H9 (cell line): ENCODE data around the gene FAM83C. TPM values are rescaled to one million over a fixed set of nuclear protein-coding genes. Genes with fewer than 3 reads are reported as not detected.
A peak's percentile ranks its signal among the peaks of the same experiment; 100 is the strongest.

Experiments
- DNase-seq: peaks from one replicate; pipeline ENCODE4 v3.0.0-alpha.2; 2017
- H2AFZ ChIP-seq: one replicate; pipeline ENCODE4 v1.6.1; 2013; ENCODE audit warnings: mild to moderate bottlenecking, low read length, control low read depth, moderate library complexity
- H2AK5ac ChIP-seq: 2 replicates; pipeline ENCODE4 v1.6.1; 2013; ENCODE audit warnings: low read length, control low read depth, mixed read lengths; ENCODE audit not compliant: insufficient read length
- H2BK120ac ChIP-seq: one replicate; pipeline ENCODE4 v1.6.1; 2013; ENCODE audit warnings: low read depth, mild to moderate bottlenecking, low read length, control low read depth, inconsistent platforms; ENCODE audit not compliant: poor library complexity, severe bottlenecking
- H2BK12ac ChIP-seq: 2 replicates; pipeline ENCODE4 v1.6.1; 2013; ENCODE audit warnings: low read length, control low read depth, mixed read lengths, low read depth; ENCODE audit not compliant: insufficient read length
- H2BK15ac ChIP-seq: 2 replicates; pipeline ENCODE4 v1.6.1; 2013; ENCODE audit warnings: low read depth, low read length, control low read depth
- H2BK20ac ChIP-seq: one replicate; pipeline ENCODE4 v1.6.1; 2013; ENCODE audit warnings: low read depth, mild to moderate bottlenecking, low read length, control low read depth, inconsistent platforms; ENCODE audit not compliant: poor library complexity, severe bottlenecking
- H2BK5ac ChIP-seq: 2 replicates; pipeline ENCODE4 v1.6.1; 2013; ENCODE audit warnings: low read length, control low read depth, mixed read lengths; ENCODE audit not compliant: insufficient read length
- H3K14ac ChIP-seq: 2 replicates; pipeline ENCODE4 v1.6.1; 2013; ENCODE audit warnings: low read length, control low read depth; ENCODE audit not compliant: insufficient read depth
- H3K18ac ChIP-seq: 2 replicates; pipeline ENCODE4 v1.6.1; 2013; ENCODE audit warnings: low read depth, mild to moderate bottlenecking, mixed read lengths, low read length, control low read depth; ENCODE audit not compliant: insufficient read length
- H3K23ac ChIP-seq: 2 replicates; pipeline ENCODE4 v1.6.1; 2013; ENCODE audit warnings: low read length, control low read depth, mixed read lengths, low read depth; ENCODE audit not compliant: insufficient read length
- H3K23me2 ChIP-seq: 2 replicates; pipeline ENCODE4 v1.6.1; 2013; ENCODE audit warnings: low read depth, mild to moderate bottlenecking, mixed read lengths, low read length, control low read depth; ENCODE audit not compliant: insufficient read length, poor library complexity, severe bottlenecking
- H3K27ac ChIP-seq: 2 replicates; pipeline ENCODE4 v1.5.1; 2013; ENCODE audit warnings: low read length, control low read depth, mixed read lengths, low read depth; ENCODE audit not compliant: insufficient read length
- H3K27me3 ChIP-seq: 2 replicates; pipeline ENCODE4 v1.6.1; 2013; ENCODE audit warnings: low read length, control low read depth, inconsistent platforms; ENCODE audit not compliant: insufficient read depth
- H3K4ac ChIP-seq: 2 replicates; pipeline ENCODE4 v1.6.1; 2013; ENCODE audit warnings: low read depth, mild to moderate bottlenecking, control low read depth, inconsistent platforms, low read length, moderate library complexity
- H3K4me1 ChIP-seq: 2 replicates; pipeline ENCODE4 v1.6.1; 2013; ENCODE audit warnings: low read length, control low read depth, inconsistent platforms; ENCODE audit not compliant: insufficient read depth
- H3K4me2 ChIP-seq: 2 replicates; pipeline ENCODE4 v1.6.1; 2013; ENCODE audit warnings: low read length, control low read depth, mixed read lengths; ENCODE audit not compliant: insufficient read length, insufficient read depth
- H3K56ac ChIP-seq: 2 replicates; pipeline ENCODE4 v1.6.1; 2013; ENCODE audit warnings: low read depth, mild to moderate bottlenecking, mixed read lengths, low read length, control low read depth; ENCODE audit not compliant: insufficient read length
- H3K79me1 ChIP-seq: 2 replicates; pipeline ENCODE4 v1.6.1; 2013; ENCODE audit warnings: low read depth, mild to moderate bottlenecking, moderate library complexity, low read length, control low read depth, inconsistent platforms; ENCODE audit not compliant: insufficient read depth, poor library complexity, severe bottlenecking
- H3K79me2 ChIP-seq: 2 replicates; pipeline ENCODE4 v1.6.1; 2013; ENCODE audit warnings: low read length, control low read depth, inconsistent platforms; ENCODE audit not compliant: insufficient read depth
- H3K9ac ChIP-seq: 2 replicates; pipeline ENCODE4 v1.6.1; 2013; ENCODE audit warnings: low read length, control low read depth, mixed read lengths; ENCODE audit not compliant: insufficient read length; ENCODE audit errors: extremely low read depth
- H3K9me3 ChIP-seq: one replicate; pipeline ENCODE4 v1.6.1; 2013; ENCODE audit warnings: low read depth, low read length, inconsistent platforms; ENCODE audit not compliant: control insufficient read depth
- H3T11ph ChIP-seq: one replicate; pipeline ENCODE4 v1.6.1; 2013; ENCODE audit warnings: mild to moderate bottlenecking, low read length, control low read depth, inconsistent platforms
- H4K20me1 ChIP-seq: one replicate; pipeline ENCODE4 v1.6.1; 2013; ENCODE audit not compliant: control insufficient read depth, insufficient read length, insufficient read depth
- H4K5ac ChIP-seq: 2 replicates; pipeline ENCODE4 v1.6.1; 2013; ENCODE audit warnings: low read depth, mild to moderate bottlenecking, mixed read lengths, low read length, control low read depth; ENCODE audit not compliant: insufficient read length
- H4K8ac ChIP-seq: replicated peaks from 2 replicates; pipeline ENCODE4 v1.6.1; 2013; ENCODE audit warnings: low read length, control low read depth, mixed read lengths, low read depth; ENCODE audit not compliant: insufficient read length
- H4K91ac ChIP-seq: 2 replicates; pipeline ENCODE4 v1.6.1; 2013; ENCODE audit warnings: low read depth, mild to moderate bottlenecking, moderate library complexity, mixed read lengths, low read length, control low read depth; ENCODE audit not compliant: insufficient read length
- H3K27ac Mint-ChIP-seq, 3 experiments: 2 replicates in 2 of 3; 3 replicates in 1 of 3; pipeline ENCODE4 v1.8.0; 2020 to 2021; ENCODE audit warnings: mixed read lengths in 3 of 3, mild to moderate bottlenecking in 1 of 3, moderate library complexity in 1 of 3
- H3K27me3 Mint-ChIP-seq: 2 replicates; pipeline ENCODE4 v1.8.0; 2021; ENCODE audit warnings: low read depth, mild to moderate bottlenecking, moderate library complexity, mixed read lengths
- H3K36me3 Mint-ChIP-seq, 3 experiments: 2 replicates in 2 of 3; 3 replicates in 1 of 3; pipeline ENCODE4 v1.8.0; 2020 to 2021; ENCODE audit warnings: low read depth in 3 of 3, mixed read lengths in 3 of 3; ENCODE audit not compliant: insufficient read depth in 1 of 3
- H3K4me1 Mint-ChIP-seq, 2 experiments: 2 replicates each; pipeline ENCODE4 v1.8.0; 2020; ENCODE audit warnings: mixed read lengths in 2 of 2
- H3K4me3 Mint-ChIP-seq, 2 experiments: 2 replicates in 1 of 2; 3 replicates in 1 of 2; pipeline ENCODE4 v1.8.0; 2020 to 2021; ENCODE audit warnings: mild to moderate bottlenecking in 2 of 2, mixed read lengths in 2 of 2, moderate library complexity in 1 of 2
- H3K9me3 Mint-ChIP-seq, 2 experiments: 2 replicates in 1 of 2; 3 replicates in 1 of 2; pipeline ENCODE4 v1.8.0; 2020; ENCODE audit warnings: mild to moderate bottlenecking in 2 of 2, mixed read lengths in 2 of 2, moderate library complexity in 1 of 2
- CTCF ChIP-seq: fragments of 200-600 bp; sonication (generic); conservative IDR thresholded peaks from 3 replicates; pipeline ENCODE4 v1.8.0; 2021; ENCODE audit warnings: antibody characterized with exemption, mild to moderate bottlenecking
- WGBS: extraction: QIAGEN DNeasy Blood & Tissue Kit; methylation state at CpG from one replicate; pipeline ENCODE4 v1.1.7; 2013; ENCODE audit warnings: missing lambda C conversion rate, low lambda C conversion rate, mixed read lengths; ENCODE audit not compliant: insufficient read length; ENCODE audit errors: extremely low coverage; 5-methylcytosine and 5-hydroxymethylcytosine counted together
- total RNA-seq: library from RNA; stranded (reverse); gene quantifications from 2 replicates; pipeline ENCODE4 v1.2.1, GENCODE V29; 2021

FAM83C gene
- total RNA-seq, 1 experiment from 2014 or later, result not detected

GRCh38 chr20:35277127-35277526 lies 15.1 kb downstream of the FAM83C start:
- Histone ChIP-seq H3K14ac (peak overlapping the region; percentile 62; the same call in 1 of the 2 replicates), H4K91ac (no peak overlapping the region), H2BK15ac (no peak overlapping the region), H2AFZ (no peak overlapping the region), H3K27ac (no peak overlapping the region), H3K79me1 (no peaks in the 10 kb centered on the region), H2AK5ac (no peak overlapping the region), H3K79me2 (no peaks in the 10 kb centered on the region), H4K20me1 (no peaks in the 10 kb centered on the region), H3K56ac (no peak overlapping the region), H3K23me2 (peaks cover 7% of the 10 kb centered on the region), H2BK20ac (no peak overlapping the region), H3K4me2 (peak overlapping the region; percentile 71), H4K5ac (no peak overlapping the region), H3K23ac (no peak overlapping the region), H4K8ac (no peak overlapping the region), H3K4me1 (no peaks in the 10 kb centered on the region; the same call in 1 of the 2 replicates), H3K27me3 (no peaks in the 10 kb centered on the region), H2BK120ac (no peak overlapping the region), H2BK5ac (no peak overlapping the region), H3T11ph (no peak overlapping the region), H3K9me3 (no peaks in the 10 kb centered on the region), H3K18ac (peak overlapping the region; percentile 4), H2BK12ac (no peak overlapping the region), H3K4ac (no peak overlapping the region), H3K9ac (peak overlapping the region; percentile 69)
- peaks cover 15 to 24% of the 10 kb centered on the region in 2 experiments for H3K4me1 Mint-ChIP-seq
- no peak for DNase-seq
- peaks cover 23 to 50% (median 46%) of the 10 kb centered on the region in 3 experiments for H3K36me3 Mint-ChIP-seq
- no CpG with 5 or more reads among the region's 10 CpGs for WGBS
- TF ChIP-seq CTCF, result no peak
- peak overlapping the region; percentile 90 to 94 for H3K4me3 Mint-ChIP-seq
- H3K27me3 Mint-ChIP-seq, result no peaks in the 10 kb centered on the region; the same call in 1 of the 2 replicates
- no peaks in the 10 kb centered on the region; a peak in 2 of 5 replicates for H3K9me3 Mint-ChIP-seq
- peak overlapping the region; percentile 88 to 98 (median 90) for H3K27ac Mint-ChIP-seq
